Fibroblast of mammary gland (primary cell): ENCODE data around the gene TENM4.
A peak's percentile ranks its signal among the peaks of the same experiment; 100 is the strongest.

Experiments
- DNase-seq: peaks from one replicate; pipeline ENCODE4 v3.0.0-alpha.2; 2010; ENCODE audit warnings: low read depth
- H3K4me3 ChIP-seq: 2 replicates; pipeline ENCODE4 v1.5.1; 2011; ENCODE audit warnings: low read depth, mild to moderate bottlenecking, low read length, moderate library complexity; ENCODE audit not compliant: control insufficient read depth
- TF ChIP-seq, protein P1 (sequence below): conservative IDR thresholded peaks from 2 replicates; pipeline ENCODE4 v1.5.1; 2011; ENCODE audit warnings: low read depth, low read length, inconsistent platforms; ENCODE audit not compliant: control insufficient read depth, insufficient read depth

The TENM4 gene

DNA sequence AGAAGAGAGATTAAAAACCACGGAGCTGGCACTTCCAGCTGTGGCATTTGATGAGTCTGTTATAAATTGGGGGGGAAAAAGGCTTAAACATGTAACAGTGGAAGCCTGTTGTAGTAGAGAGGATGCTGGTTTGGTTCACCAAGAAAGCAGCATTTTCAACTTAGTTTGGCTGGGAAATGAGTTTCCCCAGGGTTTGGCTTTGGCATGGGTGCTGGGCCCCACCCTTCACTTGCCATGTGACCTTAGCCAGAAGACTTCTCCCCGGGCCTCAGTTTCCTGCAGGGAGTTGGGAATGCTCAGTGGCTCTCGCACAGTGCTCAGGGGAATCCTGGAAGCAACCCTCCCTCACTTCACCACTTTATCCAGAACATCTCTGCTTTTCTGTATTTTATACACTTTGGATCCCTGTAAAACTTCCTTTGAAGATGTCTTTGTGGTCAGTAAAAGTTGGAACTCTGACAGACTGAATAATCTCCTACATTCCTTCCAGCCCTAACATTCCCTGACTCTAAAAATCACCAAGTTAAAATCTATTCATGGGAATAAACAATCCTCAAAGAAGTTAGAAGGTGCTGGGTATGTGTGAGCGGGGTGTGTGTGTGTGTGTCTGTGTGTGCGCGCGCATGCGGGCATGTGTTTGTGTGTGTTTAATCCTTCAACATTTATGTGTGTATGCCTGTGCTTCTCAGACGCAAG lies 166.0 kb downstream of the TENM4 start:
- H3K4me3 ChIP-seq = no peak overlapping the region
- peak; percentile 64 for DNase-seq
- TF ChIP-seq, protein P1, sequence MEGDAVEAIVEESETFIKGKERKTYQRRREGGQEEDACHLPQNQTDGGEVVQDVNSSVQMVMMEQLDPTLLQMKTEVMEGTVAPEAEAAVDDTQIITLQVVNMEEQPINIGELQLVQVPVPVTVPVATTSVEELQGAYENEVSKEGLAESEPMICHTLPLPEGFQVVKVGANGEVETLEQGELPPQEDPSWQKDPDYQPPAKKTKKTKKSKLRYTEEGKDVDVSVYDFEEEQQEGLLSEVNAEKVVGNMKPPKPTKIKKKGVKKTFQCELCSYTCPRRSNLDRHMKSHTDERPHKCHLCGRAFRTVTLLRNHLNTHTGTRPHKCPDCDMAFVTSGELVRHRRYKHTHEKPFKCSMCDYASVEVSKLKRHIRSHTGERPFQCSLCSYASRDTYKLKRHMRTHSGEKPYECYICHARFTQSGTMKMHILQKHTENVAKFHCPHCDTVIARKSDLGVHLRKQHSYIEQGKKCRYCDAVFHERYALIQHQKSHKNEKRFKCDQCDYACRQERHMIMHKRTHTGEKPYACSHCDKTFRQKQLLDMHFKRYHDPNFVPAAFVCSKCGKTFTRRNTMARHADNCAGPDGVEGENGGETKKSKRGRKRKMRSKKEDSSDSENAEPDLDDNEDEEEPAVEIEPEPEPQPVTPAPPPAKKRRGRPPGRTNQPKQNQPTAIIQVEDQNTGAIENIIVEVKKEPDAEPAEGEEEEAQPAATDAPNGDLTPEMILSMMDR = no peak

GRCh38 chr11:79273781-79274180 lies 167.0 kb downstream of the TENM4 start:
- TF ChIP-seq, protein P1 = no peak
- no peak for DNase-seq
- no peak overlapping the region for H3K4me3 ChIP-seq

GRCh38 chr11:79269611-79270307 lies 171.1 kb downstream of the TENM4 start:
- TF ChIP-seq, protein P1 = no peak
- DNase-seq = no peak

GRCh38 chr11:79266396-79266795 lies 174.4 kb downstream of the TENM4 start:
- no peak for DNase-seq
- TF ChIP-seq, protein P1 = no peak
- no peak overlapping the region for H3K4me3 ChIP-seq

More at GRCh38 chr11:79269611-79270307, 171.1 kb downstream of the TENM4 start:
- H3K4me3 ChIP-seq = no peak overlapping the region

DNA sequence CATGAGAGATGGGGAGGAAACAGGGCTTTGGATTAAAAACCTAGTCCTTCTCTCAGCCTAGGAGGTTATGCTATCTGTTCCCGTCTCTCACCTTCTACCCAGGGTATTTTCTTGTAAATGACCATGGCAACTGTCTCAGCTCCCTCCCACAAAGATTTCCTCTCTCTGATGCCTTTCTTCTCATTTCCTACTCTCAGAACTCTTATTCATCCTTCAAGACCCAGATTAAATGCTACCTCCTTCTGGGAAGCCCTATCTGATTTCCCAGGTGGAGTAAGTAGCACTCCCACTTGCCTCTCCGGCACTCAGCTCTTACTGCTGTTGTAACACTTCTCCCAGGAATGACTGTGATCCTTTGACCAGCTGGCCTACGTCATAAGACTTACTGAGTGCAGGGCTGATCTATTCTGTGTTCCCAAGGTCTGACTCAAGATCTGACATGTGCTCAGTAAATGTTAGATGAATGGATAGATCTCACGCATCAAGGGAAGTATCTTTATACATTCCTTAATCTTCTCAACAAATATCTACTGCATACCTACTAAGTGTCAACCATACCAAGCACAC lies 175.0 kb downstream of the TENM4 start:
- no peak overlapping the region for H3K4me3 ChIP-seq
- DNase-seq = peak; percentile 76

DNA sequence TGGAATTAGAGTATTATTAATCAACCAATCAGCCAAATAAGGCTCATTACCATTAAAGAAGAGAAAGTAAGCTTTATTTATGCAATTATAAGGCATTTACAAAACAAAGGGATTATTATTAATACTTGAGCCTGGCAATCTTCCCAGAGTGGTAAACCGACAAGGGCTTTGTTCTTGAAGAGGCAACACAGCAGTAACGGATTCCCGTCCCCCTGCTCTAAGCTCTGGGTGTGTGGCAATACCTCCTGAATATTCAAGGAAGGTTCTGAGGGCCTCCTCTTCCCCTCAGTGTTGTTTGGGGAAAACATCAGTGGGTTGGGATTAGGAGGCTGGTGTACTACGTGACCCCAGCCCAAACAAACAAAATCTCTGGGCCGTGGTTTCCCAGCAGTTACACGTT lies 176.5 kb downstream of the TENM4 start:
- H3K4me3 ChIP-seq = no peak overlapping the region
- TF ChIP-seq, protein P1 = no peak
- no peak for DNase-seq

More for the DNA sequence above, 175.0 kb downstream of the TENM4 start:
- TF ChIP-seq, protein P1 = no peak
